Neuronal stem cell (in vitro differentiated cells): Measurements from ENCODE around the gene FAM135A.
A peak's percentile ranks its signal among the peaks of the same experiment; 100 is the strongest.
"Not testable (repeated sequence)": the region's sequence is repeated elsewhere in the genome, so short reads cannot be mapped to it uniquely, and the experiment has no call there.

Experiments used
- DNase-seq: peaks from one replicate; pipeline ENCODE4 v3.0.0-alpha.2; 2013; ENCODE audit warnings: low spot score
- H2AFZ ChIP-seq: one replicate; pipeline ENCODE4 v1.6.1; 2013; ENCODE audit warnings: mild to moderate bottlenecking, low read length, inconsistent platforms
- H2AK5ac ChIP-seq: 2 replicates; pipeline ENCODE4 v1.6.1; 2013; ENCODE audit warnings: low read depth, mild to moderate bottlenecking, inconsistent platforms, low read length, moderate library complexity, mixed read lengths
- H2BK120ac ChIP-seq: 2 replicates; pipeline ENCODE4 v1.6.1; 2013; ENCODE audit warnings: low read depth, mild to moderate bottlenecking, inconsistent platforms, low read length, moderate library complexity, mixed read lengths
- H2BK12ac ChIP-seq: one replicate; pipeline ENCODE4 v1.6.1; 2013; ENCODE audit warnings: low read length, inconsistent platforms
- H2BK15ac ChIP-seq: 2 replicates; pipeline ENCODE4 v1.6.1; 2013; ENCODE audit warnings: mild to moderate bottlenecking, low read length, inconsistent platforms, mixed read lengths
- H2BK5ac ChIP-seq: one replicate; pipeline ENCODE4 v1.6.1; 2013; ENCODE audit warnings: inconsistent platforms, mild to moderate bottlenecking, low read length, moderate library complexity
- H3K14ac ChIP-seq: one replicate; pipeline ENCODE4 v1.6.1; 2013; ENCODE audit warnings: low read length, inconsistent platforms
- H3K18ac ChIP-seq: 2 replicates; pipeline ENCODE4 v1.6.1; 2013; ENCODE audit warnings: low read length, inconsistent platforms
- H3K23ac ChIP-seq: 2 replicates; pipeline ENCODE4 v1.6.1; 2013; ENCODE audit warnings: low read depth, mild to moderate bottlenecking, mixed read lengths, low read length, inconsistent platforms; ENCODE audit not compliant: poor library complexity
- H3K27ac ChIP-seq: replicated peaks from 3 replicates; pipeline ENCODE4 v1.5.1; 2013; ENCODE audit warnings: low read length, inconsistent platforms
- H3K27me3 ChIP-seq, 3 experiments: 2 replicates each; pipeline ENCODE4 v1.6.1; 2013; ENCODE audit warnings: low read length in 3 of 3, mild to moderate bottlenecking in 2 of 3, inconsistent platforms in 1 of 3, low read depth in 1 of 3, mixed read lengths in 1 of 3, moderate library complexity in 1 of 3; ENCODE audit not compliant: control insufficient read depth in 3 of 3, insufficient read depth in 3 of 3
- H3K36me3 ChIP-seq, 2 donors: replicated peaks in 1 of 2; 2 replicates each; pipeline ENCODE4 v1.6.1; 2013; ENCODE audit warnings: low read length in 2 of 2; ENCODE audit not compliant: control insufficient read depth in 2 of 2, insufficient read depth in 2 of 2
- H3K4ac ChIP-seq: 2 replicates; pipeline ENCODE4 v1.6.1; 2013; ENCODE audit warnings: inconsistent platforms, mild to moderate bottlenecking, low read length, moderate library complexity
- H3K4me1 ChIP-seq, 2 donors: 1 replicate in 1 of 2; 2 replicates in 1 of 2; pipeline ENCODE4 v1.6.1; 2013; ENCODE audit warnings: low read length in 2 of 2, low read depth in 1 of 2; ENCODE audit not compliant: control insufficient read depth in 2 of 2, insufficient read depth in 1 of 2
- H3K4me2 ChIP-seq: one replicate; pipeline ENCODE4 v1.6.1; 2013; ENCODE audit warnings: mild to moderate bottlenecking, low read length, inconsistent platforms; ENCODE audit not compliant: insufficient read depth, poor library complexity, severe bottlenecking
- H3K4me3 ChIP-seq, 2 donors: 2 replicates each; pipeline ENCODE4 v1.5.1; 2013; ENCODE audit warnings: low read length in 2 of 2, mild to moderate bottlenecking in 2 of 2, inconsistent platforms in 1 of 2, moderate library complexity in 1 of 2
- H3K79me1 ChIP-seq: one replicate; pipeline ENCODE4 v1.6.1; 2013; ENCODE audit warnings: low read depth, mild to moderate bottlenecking, inconsistent platforms, low read length, moderate library complexity
- H3K9ac ChIP-seq: one replicate; pipeline ENCODE4 v1.6.1; 2013; ENCODE audit warnings: mild to moderate bottlenecking, low read depth, low read length, inconsistent platforms; ENCODE audit not compliant: poor library complexity
- H3K9me3 ChIP-seq, 2 donors: replicated peaks in 1 of 2; 2 replicates each; pipeline versions ENCODE3 to v1.6.1; 2013; ENCODE audit warnings: low read length in 2 of 2, mild to moderate bottlenecking in 2 of 2, inconsistent platforms in 1 of 2, low read depth in 1 of 2, mixed read lengths in 1 of 2, moderate library complexity in 1 of 2; ENCODE audit not compliant: control insufficient read depth in 2 of 2, insufficient read depth in 1 of 2
- H4K8ac ChIP-seq: one replicate; pipeline ENCODE4 v1.6.1; 2013; ENCODE audit warnings: low read depth, mild to moderate bottlenecking, inconsistent platforms, low read length, moderate library complexity
- H4K91ac ChIP-seq: one replicate; pipeline ENCODE4 v1.6.1; 2013; ENCODE audit warnings: low read length, low read depth, mild to moderate bottlenecking, inconsistent platforms; ENCODE audit not compliant: poor library complexity
- WGBS, 2 donors: extraction: QIAGEN DNeasy Blood & Tissue Kit; methylation state at CpG; one replicate each; pipeline ENCODE4 v1.1.7; 2013; ENCODE audit warnings: missing lambda C conversion rate in 2 of 2, mixed read lengths in 1 of 2; ENCODE audit not compliant: insufficient read length in 2 of 2, insufficient replicate concordance in 1 of 2; ENCODE audit errors: extremely low coverage in 2 of 2; 5-methylcytosine and 5-hydroxymethylcytosine counted together

The FAM135A gene

DNA sequence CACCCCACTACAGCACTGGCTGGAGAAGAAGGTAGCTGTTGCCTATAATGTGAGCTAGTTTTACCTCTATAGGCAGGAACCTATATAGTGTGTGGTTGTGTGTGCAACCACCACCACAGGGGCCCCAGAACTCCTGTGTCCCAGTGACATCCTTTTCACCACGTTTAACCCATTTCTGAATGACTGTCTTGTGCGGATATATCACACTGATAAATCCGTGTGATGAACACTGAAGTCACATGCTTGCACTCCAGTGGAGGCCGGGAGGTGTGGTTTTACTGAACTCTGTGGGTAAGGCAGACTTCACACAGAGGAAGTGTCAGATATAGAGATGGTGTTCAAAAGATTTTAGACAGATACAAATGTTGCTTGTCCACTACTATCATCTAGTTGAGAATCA lies 185.9 kb downstream of the FAM135A start:
- Histone ChIP-seq H3K4me2 (no peak overlapping the region), H2AFZ (no peak overlapping the region), H3K14ac (no peak overlapping the region), H3K23ac (no peak overlapping the region), H3K18ac (no peak overlapping the region), H3K27me3 (no peaks in the 10 kb centered on the region), H2AK5ac (no peak overlapping the region), H3K9ac (no peak overlapping the region), H3K79me1 (no peaks in the 10 kb centered on the region), H3K36me3 (peaks cover 0 to 2% of the 10 kb centered on the region in 2 donors), H2BK5ac (no peak overlapping the region), H2BK120ac (no peak overlapping the region), H3K4me1 (no peaks in the 10 kb centered on the region), H4K91ac (no peak overlapping the region), H3K27ac (no peak overlapping the region), H2BK12ac (no peak overlapping the region), H4K8ac (no peak overlapping the region), H3K4ac (no peak overlapping the region), H3K4me3 (no peak overlapping the region), H3K9me3 (peaks cover 0 to 3% of the 10 kb centered on the region in 2 donors), H2BK15ac (no peak overlapping the region)
- no peak for DNase-seq
- WGBS, 2 donors, result no CpG with 5 or more reads among the region's 4 CpGs

- H3K79me1 ChIP-seq, result no peaks in the 10 kb centered on the region
- no peak overlapping the region for H2BK120ac ChIP-seq
- no peak overlapping the region for H2BK5ac ChIP-seq
- H3K23ac ChIP-seq, result no peak overlapping the region
- no peak overlapping the region for H3K4me3 ChIP-seq
- H4K8ac ChIP-seq, result no peak overlapping the region
- no peaks in the 10 kb centered on the region for H3K4me1 ChIP-seq
- no peak for DNase-seq
- H2AFZ ChIP-seq, result no peak overlapping the region
- H2BK12ac ChIP-seq, result no peak overlapping the region
- no peak overlapping the region for H3K4ac ChIP-seq
- H3K18ac ChIP-seq, result no peak overlapping the region
- H3K9me3 ChIP-seq, result no peaks in the 10 kb centered on the region
- no peak overlapping the region for H3K27ac ChIP-seq
- H4K91ac ChIP-seq, result no peak overlapping the region
- no peaks in the 10 kb centered on the region for H3K36me3 ChIP-seq
- no peak overlapping the region for H3K9ac ChIP-seq
- H3K4me2 ChIP-seq, result no peak overlapping the region
- no peak overlapping the region for H2AK5ac ChIP-seq
- no peak overlapping the region for H3K14ac ChIP-seq
- no CpG with 5 or more reads among the region's 3 CpGs for WGBS, 2 donors
- no peaks in the 10 kb centered on the region for H3K27me3 ChIP-seq
- H2BK15ac ChIP-seq, result no peak overlapping the region
Measured at GRCh38 chr6:70601014-70601413, 187.7 kb downstream of the FAM135A start.

- WGBS, 2 donors, result no CpG with 5 or more reads among the region's 6 CpGs
- H4K91ac ChIP-seq, result no peak overlapping the region
Measured at GRCh38 chr6:70604254-70604653, 190.9 kb downstream of the FAM135A start.

GRCh38 chr6:70607371-70607770 lies 194.1 kb downstream of the FAM135A start:
- not testable (repeated sequence) for H3K9me3 ChIP-seq, H3K9ac ChIP-seq, H3K36me3 ChIP-seq, H2AK5ac ChIP-seq, H3K14ac ChIP-seq, H4K8ac ChIP-seq, H3K4me3 ChIP-seq, H2AFZ ChIP-seq, H2BK15ac ChIP-seq, H3K23ac ChIP-seq, H3K18ac ChIP-seq, H2BK5ac ChIP-seq, H2BK120ac ChIP-seq, H3K4me2 ChIP-seq, H3K4ac ChIP-seq, H3K4me1 ChIP-seq, H3K27me3 ChIP-seq, H3K27ac ChIP-seq, H3K79me1 ChIP-seq, DNase-seq, H2BK12ac ChIP-seq, H4K91ac ChIP-seq
- WGBS, 2 donors, result no CpG with 5 or more reads among the region's 2 CpGs

More at GRCh38 chr6:70604254-70604653, 190.9 kb downstream of the FAM135A start:
- Histone ChIP-seq H2BK120ac (no peak overlapping the region), H3K9ac (no peak overlapping the region), H3K4me3 (peak overlapping the region in 1 of 2 donors; percentile 50), H2AK5ac (no peak overlapping the region), H3K79me1 (no peaks in the 10 kb centered on the region), H3K27me3 (no peaks in the 10 kb centered on the region), H3K4ac (no peak overlapping the region), H3K4me1 (no peaks in the 10 kb centered on the region), H4K8ac (no peak overlapping the region), H2BK15ac (no peak overlapping the region), H3K23ac (no peak overlapping the region), H3K14ac (no peak overlapping the region), H3K27ac (no peak overlapping the region), H2BK12ac (no peak overlapping the region), H2BK5ac (no peak overlapping the region), H3K36me3 (no peaks in the 10 kb centered on the region), H3K18ac (no peak overlapping the region), H2AFZ (peak overlapping the region; percentile 17), H3K9me3 (no peaks in the 10 kb centered on the region), H3K4me2 (no peak overlapping the region)
- no peak for DNase-seq
